Upper lobe of right lung (tissue), 1 donor: ENCODE measurements around the gene TRAPPC3L. TPM values are rescaled to one million over a fixed set of nuclear protein-coding genes. Genes with fewer than 3 reads are reported as not detected.
A peak's percentile ranks its signal among the peaks of the same experiment; 100 is the strongest.

ENCODE experiments used
- ATAC-seq: fragments of 200-7000 bp; cut with Tn5 transposase; one replicate; pipeline ENCODE4 v1.9.1; 2020; ENCODE audit warnings: mild to moderate bottlenecking, moderate library complexity
- DNase-seq: peaks from one replicate; pipeline ENCODE4 v3.0.0-alpha.2; 2020
- H3K27ac ChIP-seq: fragments of 200-600 bp; one replicate; pipeline ENCODE4 v1.8.0; 2022
- H3K27me3 ChIP-seq: fragments of 200-600 bp; one replicate; pipeline ENCODE4 v1.8.0; 2022; ENCODE audit warnings: mild to moderate bottlenecking
- H3K36me3 ChIP-seq: fragments of 200-600 bp; one replicate; pipeline ENCODE4 v1.8.0; 2022
- H3K4me1 ChIP-seq: fragments of 200-600 bp; one replicate; pipeline ENCODE4 v1.8.0; 2022
- H3K4me3 ChIP-seq: fragments of 200-600 bp; one replicate; pipeline ENCODE4 v1.8.0; 2022; ENCODE audit warnings: mild to moderate bottlenecking
- H3K9me3 ChIP-seq: fragments of 200-600 bp; one replicate; pipeline ENCODE4 v1.8.0; 2022
- intact Hi-C: fragments of 100-400 bp; cut with DNase I; formaldehyde crosslinking; loops from one replicate; pipeline ENCODE4 v1.11.0; 2022
- total RNA-seq: library from RNA; stranded (reverse); fragmentation: NEBNext Ultra II Directional; extraction: Animal tissue kit (Norgen Biotek cat#: 25700); gene quantifications from one replicate; pipeline ENCODE4 v1.2.1, GENCODE V29; 2021
- TF ChIP-seq, protein P1 (sequence below): fragments of 200-600 bp; IDR thresholded peaks from one replicate; pipeline ENCODE4 v1.8.0; 2022; ENCODE audit warnings: antibody characterized with exemption
- donor health status: DM: no; HTN: yes; CAD: no; lungs with severe emphysema.

The TRAPPC3L gene
- total RNA-seq, 1 donor from 2014 or later, result 0.64 TPM

DNA sequence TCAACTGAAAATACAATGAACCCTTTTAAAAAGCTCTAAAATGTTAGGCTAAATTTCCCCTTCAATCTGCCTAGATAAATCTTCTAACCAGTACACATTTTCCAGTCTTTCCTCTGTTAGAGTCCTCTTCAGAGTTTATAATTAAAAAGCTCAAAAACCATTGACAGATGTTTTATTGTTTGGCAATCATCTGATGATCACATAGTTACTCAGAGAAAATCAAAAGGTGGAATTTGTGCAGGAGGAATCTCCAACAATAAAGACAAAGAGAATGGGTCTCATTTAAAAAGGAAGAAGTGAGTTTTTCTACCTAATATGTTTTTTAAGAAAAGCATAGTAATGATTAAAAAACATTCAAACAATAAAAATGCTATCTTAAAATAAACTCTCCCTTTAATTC lies 3.1 kb downstream of the TRAPPC3L start:
- ATAC-seq (no peak), DNase-seq (no peak)
- peaks cover 17% of the 10 kb centered on the region for H3K27me3 ChIP-seq
- no peak overlapping the region for H3K4me3 ChIP-seq
- H3K27ac ChIP-seq, result no peak overlapping the region
- H3K4me1 ChIP-seq, result no peaks in the 10 kb centered on the region
- TF ChIP-seq, protein P1, sequence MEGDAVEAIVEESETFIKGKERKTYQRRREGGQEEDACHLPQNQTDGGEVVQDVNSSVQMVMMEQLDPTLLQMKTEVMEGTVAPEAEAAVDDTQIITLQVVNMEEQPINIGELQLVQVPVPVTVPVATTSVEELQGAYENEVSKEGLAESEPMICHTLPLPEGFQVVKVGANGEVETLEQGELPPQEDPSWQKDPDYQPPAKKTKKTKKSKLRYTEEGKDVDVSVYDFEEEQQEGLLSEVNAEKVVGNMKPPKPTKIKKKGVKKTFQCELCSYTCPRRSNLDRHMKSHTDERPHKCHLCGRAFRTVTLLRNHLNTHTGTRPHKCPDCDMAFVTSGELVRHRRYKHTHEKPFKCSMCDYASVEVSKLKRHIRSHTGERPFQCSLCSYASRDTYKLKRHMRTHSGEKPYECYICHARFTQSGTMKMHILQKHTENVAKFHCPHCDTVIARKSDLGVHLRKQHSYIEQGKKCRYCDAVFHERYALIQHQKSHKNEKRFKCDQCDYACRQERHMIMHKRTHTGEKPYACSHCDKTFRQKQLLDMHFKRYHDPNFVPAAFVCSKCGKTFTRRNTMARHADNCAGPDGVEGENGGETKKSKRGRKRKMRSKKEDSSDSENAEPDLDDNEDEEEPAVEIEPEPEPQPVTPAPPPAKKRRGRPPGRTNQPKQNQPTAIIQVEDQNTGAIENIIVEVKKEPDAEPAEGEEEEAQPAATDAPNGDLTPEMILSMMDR, result no peak
- no peaks in the 10 kb centered on the region for H3K9me3 ChIP-seq
- H3K36me3 ChIP-seq, result no peaks in the 10 kb centered on the region
- intact Hi-C loops, result no loop called here

DNA sequence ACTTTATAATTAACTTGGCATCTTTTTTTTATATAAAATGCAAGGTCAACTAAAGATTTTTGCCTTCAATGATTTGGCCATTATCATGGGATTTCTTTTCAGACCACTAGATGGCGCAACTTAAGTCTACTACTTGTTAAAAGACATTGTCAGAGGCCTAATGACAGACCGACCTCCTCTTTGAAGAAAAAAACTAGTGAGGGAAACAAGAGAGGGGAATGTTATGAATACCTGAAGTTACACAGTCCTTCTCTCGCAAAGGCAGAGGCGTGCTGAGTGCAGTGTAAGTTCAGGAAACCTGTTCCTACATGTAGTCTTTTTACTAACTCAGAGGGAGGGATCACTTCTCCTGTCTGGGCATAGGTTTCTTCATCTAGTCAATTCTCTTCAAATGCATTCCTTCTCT lies 9.3 kb downstream of the TRAPPC3L start:
- ATAC-seq (peak; percentile 79), DNase-seq (no peak)
- H3K27me3 ChIP-seq, result peaks cover 7% of the 10 kb centered on the region
- H3K36me3 ChIP-seq, result no peaks in the 10 kb centered on the region
- no peak overlapping the region for H3K27ac ChIP-seq
- no peaks in the 10 kb centered on the region for H3K9me3 ChIP-seq
- no peaks in the 10 kb centered on the region for H3K4me1 ChIP-seq
- intact Hi-C loops, result no loop called here
- no peak overlapping the region for H3K4me3 ChIP-seq
- TF ChIP-seq, protein P1, result peak; percentile 83

DNA sequence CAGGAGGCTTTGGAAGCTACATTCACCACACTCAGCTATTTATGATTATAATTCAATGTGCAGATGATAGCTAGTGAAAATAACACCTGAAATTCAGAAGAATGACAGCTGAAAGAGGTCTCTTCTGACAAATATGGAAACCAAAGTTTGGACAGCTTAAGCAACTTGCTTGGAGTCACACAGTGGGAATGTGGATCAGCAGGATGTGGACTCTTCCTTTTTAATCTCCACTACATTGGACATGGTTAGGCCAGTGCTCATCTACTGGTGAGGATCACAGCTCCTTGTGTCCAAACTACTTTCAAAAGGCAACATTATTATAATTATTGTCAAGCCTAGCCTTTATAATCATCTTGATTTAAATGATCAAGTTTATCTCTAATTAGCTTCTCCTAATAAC lies 10.4 kb downstream of the TRAPPC3L start:
- ATAC-seq, result no peak
- TF ChIP-seq, protein P1, result no peak
- H3K9me3 ChIP-seq, result no peaks in the 10 kb centered on the region
- no peak overlapping the region for H3K27ac ChIP-seq
- no peaks in the 10 kb centered on the region for H3K27me3 ChIP-seq
- intact Hi-C loops, result no loop called here
- no peak overlapping the region for H3K4me3 ChIP-seq
- no peaks in the 10 kb centered on the region for H3K4me1 ChIP-seq
- H3K36me3 ChIP-seq, result no peaks in the 10 kb centered on the region
- no peak for DNase-seq

DNA sequence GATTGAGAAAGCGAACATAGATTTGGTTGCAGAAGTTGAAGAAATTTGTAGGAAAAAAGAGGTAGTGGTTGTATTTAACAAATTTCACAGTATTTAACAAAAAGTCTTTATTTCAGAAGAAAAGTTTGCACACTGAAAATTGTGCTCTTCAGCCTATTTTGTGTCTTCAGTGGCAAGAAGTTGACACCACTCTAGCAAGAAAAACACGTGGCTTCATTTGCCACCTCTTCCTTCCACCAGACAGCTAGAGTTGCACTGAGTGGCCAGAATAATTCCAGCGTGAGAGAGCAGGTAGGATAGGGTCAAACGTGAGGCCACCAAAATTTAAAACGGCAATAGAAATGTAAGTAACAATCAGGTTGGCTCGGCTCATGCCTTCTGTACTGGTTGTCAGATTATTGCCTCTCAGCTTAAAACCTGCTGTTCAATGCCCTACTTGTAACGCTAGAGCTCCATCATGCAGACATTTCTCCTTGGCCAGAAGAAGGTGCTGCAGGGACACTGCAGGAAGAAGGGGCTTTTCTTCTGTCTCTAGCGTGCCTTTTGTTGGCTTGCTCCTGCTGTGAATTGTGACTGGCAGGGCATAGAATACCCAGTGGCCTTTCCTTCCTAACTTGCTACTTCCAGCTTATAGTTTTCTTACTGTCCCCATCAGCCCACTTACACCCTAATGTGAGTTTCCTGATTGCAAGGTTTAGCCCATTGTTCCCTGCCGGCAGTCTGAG lies 12.1 kb downstream of the TRAPPC3L start:
- H3K4me3 ChIP-seq, result no peak overlapping the region
- intact Hi-C loops, result no loop called here
- H3K27ac ChIP-seq, result no peak overlapping the region
- ATAC-seq, result no peak
- no peaks in the 10 kb centered on the region for H3K9me3 ChIP-seq
- no peak for DNase-seq
- TF ChIP-seq, protein P1, result no peak
- H3K27me3 ChIP-seq, result no peaks in the 10 kb centered on the region
- H3K4me1 ChIP-seq, result no peaks in the 10 kb centered on the region
- H3K36me3 ChIP-seq, result no peaks in the 10 kb centered on the region

DNA sequence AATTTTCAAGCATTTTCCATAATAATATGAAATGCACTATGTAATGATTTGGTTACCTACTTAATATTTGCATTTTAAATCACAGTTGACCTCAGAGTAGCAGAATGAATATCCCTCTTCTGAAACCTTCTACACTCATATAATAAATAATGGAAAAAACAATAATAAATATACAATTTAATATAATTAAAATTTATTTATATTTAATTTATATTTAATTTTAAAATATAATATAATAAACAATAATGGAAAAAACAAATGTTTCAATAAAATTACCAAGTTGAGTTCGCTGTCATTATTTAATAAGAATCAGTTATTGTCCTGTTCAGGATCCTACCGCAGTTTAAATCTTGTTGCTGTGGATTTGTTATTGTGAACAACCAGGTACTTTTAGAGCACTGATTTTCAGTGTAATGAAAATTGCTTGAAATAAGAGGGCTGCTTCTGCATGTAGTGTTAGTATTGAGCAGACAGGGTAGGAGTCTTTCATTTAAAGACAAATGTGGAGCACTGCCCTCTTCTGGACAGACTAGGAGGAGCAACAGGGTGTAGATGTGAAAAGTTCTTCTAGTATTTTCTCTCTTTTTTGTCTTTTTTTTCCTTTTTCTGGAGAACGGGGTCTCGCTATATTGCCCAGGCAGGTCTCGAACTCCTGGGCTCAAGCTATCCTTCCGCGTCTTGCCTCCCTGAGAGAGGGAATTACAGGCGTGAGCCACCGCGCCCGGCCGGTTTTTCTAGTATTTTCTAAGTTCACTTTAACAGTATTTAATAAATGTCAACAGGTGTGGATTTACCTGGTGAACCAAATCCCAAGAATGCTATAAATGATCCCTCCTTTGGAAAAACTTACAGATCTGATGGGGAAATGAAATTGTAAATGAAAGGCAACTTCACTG lies 13.6 kb downstream of the TRAPPC3L start:
- peak; percentile 93 for ATAC-seq
- intact Hi-C loops, result no loop called here
- no peak for DNase-seq

More for the DNA sequence above, 13.6 kb downstream of the TRAPPC3L start:
- Histone ChIP-seq H3K9me3 (no peaks in the 10 kb centered on the region), H3K4me3 (no peak overlapping the region), H3K4me1 (no peaks in the 10 kb centered on the region), H3K27me3 (no peaks in the 10 kb centered on the region), H3K36me3 (no peaks in the 10 kb centered on the region), H3K27ac (no peak overlapping the region)
- TF ChIP-seq, protein P1, result peak; percentile 86
